Head of caudate nucleus (tissue), 42 donors: ENCODE measurements around the gene GPX8.

Experiments used
- DNase-seq, 42 donors: peaks; one replicate each; pipeline versions ENCODE4 v3.0.0 to v3.0.0-alpha.2; 2020 to 2021; ENCODE audit warnings: mixed read lengths in 7 of 42
- intact Hi-C: fragments of 100-400 bp; cut with DNase I; formaldehyde crosslinking; loops from one replicate; pipeline ENCODE4 v1.15.0; 2022

The GPX8 gene

DNA sequence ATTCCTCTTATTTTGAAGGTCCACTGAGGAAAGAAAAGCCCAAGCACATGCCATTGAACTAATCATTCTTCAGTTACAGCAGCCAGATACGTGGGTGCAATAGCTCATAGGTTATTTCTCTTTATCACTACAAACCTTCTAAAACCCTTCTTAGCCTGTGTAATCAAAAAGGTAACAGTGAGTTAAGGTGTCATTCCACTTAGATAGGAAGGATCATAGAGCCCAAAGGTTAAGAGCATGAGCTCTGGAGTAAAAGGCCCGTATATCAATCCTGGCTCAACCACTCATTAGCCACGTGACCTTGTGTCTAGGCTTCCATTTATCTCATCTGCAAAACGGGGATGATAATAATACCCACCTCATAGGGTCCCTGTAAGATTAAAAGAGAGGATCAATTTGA is 2.7 kb downstream of the GPX8 start:
- intact Hi-C loops = no loop called here
- no peak for DNase-seq

GRCh38 chr5:55171471-55171870 is 11.5 kb downstream of the GPX8 start:
- intact Hi-C loops = loop anchor here (5.0 to 10.0 kb wide), 2 partner anchors 61 to 523 kb away; partner anchors contain the start of gene CCNO
- no peak for DNase-seq

GRCh38 chr5:55172051-55172899 is 12.3 kb downstream of the GPX8 start:
- intact Hi-C loops = loop anchor here (5.0 to 10.0 kb wide), 2 partner anchors 60 to 523 kb away; partner anchors contain the start of gene CCNO
- DNase-seq = peak in 38 of 42 donors; percentile 7 to 83 (median 58)

GRCh38 chr5:55172937-55173686 is 13.1 kb downstream of the GPX8 start, which contains the start of gene CDC20B:
Gene CDC20B, minus strand, starts transcription at chr5:55173177. Its CDS starts 177 bp downstream, at chr5:55173000.
- intact Hi-C loops = loop anchor here (5.0 to 10.0 kb wide), 2 partner anchors 59 to 522 kb away; partner anchors contain the start of gene CCNO
- peak; percentile 7 to 85 (median 63) for DNase-seq

DNA sequence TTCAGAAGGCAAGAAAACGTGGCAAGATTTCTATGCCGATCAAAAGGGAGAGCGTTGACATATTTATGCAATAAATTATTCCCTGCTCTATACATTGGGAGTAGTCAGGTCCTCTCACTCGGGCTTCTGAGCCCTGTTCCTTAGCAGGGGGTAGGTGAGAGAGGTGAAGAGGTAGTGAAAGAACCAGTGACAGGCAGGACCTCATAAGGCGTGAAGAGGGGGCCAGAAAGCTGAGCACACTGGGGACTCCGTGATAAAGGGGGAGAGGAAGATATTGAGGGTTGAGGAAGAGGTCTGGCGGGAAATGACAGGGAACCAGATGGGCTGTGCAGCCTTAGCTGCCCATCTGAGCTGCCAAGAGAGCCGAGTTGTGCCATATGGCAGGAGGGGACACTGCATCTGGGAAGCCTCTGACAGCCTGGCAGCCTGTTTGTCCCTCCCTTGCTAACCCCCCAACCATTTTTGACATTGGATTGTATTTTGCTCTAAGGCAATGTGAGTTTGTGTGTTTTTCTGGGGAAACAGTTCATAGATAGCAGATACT is 13.8 kb downstream of the GPX8 start:
- intact Hi-C loops = loop anchor here (5.0 to 10.0 kb wide), 2 partner anchors 59 to 521 kb away; partner anchors contain the start of gene CCNO

GRCh38 chr5:55175781-55176175 is 15.8 kb downstream of the GPX8 start:
- DNase-seq = no peak
- intact Hi-C loops = loop anchor here (10.0 kb wide), 1 partner anchor 519 kb away; no protein-coding TSS in a partner anchor

More for the DNA sequence above, 13.8 kb downstream of the GPX8 start:
- no peak for DNase-seq

GRCh38 chr5:55176176-55176818 is 16.3 kb downstream of the GPX8 start:
- intact Hi-C loops = loop anchor here (10.0 kb wide), 1 partner anchor 519 kb away; no protein-coding TSS in a partner anchor
- DNase-seq = peak in 25 of 42 donors; percentile 7 to 63 (median 24)

GRCh38 chr5:55177078-55177477 is 17.1 kb downstream of the GPX8 start:
- DNase-seq = no peak
- intact Hi-C loops = loop anchor here (10.0 kb wide), 1 partner anchor 518 kb away; no protein-coding TSS in a partner anchor

DNA sequence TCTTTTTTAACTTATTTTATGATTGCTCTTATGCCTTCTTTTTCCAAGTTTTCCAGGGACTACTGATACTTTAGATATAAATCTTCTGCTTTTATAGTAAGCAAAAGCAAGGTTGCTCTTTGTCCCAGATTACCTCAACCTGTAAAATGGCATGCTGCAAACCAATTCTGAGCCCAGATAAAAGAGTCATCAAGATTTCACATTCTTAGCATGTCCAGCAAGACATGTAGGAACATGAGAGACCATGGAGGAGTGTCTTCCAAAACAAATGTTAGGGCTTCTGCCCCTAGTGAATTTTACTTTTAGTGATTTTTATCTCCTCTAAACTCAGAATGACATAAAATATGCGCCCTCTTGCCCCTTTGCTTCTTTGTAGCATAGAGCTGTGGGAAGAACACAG is 20.0 kb downstream of the GPX8 start:
- intact Hi-C loops = no loop called here
- DNase-seq = no peak

DNA sequence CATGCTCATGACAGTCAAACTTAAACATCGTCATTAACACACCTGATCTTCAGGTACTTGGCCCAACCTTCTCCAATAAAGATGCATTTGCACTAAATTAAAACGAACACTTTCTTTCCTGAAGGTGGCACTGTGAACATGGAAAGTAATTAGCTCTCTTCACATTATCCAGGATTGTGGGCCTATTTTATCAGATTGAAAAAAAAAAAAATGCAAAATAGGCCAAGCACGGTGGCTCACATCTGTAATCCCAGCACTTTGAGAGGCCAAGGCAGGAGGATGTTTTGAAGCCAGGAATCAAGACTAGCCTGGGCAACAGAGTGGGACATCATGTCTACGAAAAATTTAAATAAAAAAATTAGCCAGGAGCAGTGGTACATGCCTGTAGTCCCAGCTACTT is 27.4 kb downstream of the GPX8 start:
- intact Hi-C loops = no loop called here
- no peak for DNase-seq

DNA sequence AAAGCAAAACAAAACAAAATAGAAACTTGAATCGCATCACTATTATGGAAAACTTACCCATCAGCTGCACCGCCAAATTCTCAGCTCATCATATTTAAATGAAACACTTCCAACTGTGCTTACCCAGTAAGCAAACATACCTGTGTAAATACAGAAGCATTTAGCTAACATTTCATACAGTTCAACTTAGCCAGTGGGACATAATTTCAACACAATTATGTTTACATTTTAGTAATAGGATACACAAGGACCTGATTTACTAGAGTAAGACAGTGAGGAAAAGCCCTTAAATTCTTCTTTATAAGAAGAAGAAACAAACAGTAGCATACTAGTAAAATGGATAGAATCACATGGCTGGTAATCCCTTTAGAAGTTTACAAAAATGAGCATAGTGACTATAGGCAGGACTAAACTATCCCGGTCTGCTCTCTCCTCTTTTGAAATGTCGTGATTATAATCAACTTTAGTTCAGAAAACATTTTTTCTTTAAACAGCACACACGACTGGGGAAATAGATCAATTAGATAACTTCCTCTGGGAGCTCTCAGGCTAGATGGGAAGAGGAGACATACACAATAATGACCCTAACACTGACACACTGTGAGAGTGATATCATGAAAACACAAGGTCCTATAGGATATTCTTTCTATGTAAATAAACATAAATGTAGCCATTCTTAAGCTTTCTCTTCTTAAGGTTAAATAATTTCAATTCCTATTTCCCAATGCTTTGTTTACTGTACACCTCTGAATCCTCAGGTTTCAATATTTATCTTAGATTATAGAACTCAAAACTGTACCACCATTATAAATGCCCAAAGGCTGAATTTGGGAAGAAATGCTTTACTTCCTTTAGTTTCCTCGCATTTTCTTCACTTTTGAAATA is 28.9 kb downstream of the GPX8 start:
- intact Hi-C loops = no loop called here
- no peak for DNase-seq

DNA sequence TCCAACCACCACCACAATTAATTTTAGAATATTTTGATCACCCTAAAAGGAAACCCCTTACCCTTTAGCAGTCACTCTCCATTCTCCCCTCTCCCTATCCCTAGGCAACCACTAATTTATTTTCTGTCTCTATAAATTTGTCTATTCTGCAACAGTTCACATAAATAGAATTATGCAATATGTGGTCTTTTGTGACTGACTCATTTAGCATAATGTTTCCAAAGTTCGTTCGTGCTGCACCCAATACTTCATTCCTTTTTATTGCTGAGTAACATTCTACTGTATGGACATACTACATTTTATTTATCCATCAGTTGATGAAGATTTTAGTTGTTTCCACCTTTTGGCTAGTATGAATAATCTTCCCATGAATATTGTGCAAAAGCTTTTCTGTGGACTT is 31.2 kb downstream of the GPX8 start:
- DNase-seq = no peak
- intact Hi-C loops = no loop called here

DNA sequence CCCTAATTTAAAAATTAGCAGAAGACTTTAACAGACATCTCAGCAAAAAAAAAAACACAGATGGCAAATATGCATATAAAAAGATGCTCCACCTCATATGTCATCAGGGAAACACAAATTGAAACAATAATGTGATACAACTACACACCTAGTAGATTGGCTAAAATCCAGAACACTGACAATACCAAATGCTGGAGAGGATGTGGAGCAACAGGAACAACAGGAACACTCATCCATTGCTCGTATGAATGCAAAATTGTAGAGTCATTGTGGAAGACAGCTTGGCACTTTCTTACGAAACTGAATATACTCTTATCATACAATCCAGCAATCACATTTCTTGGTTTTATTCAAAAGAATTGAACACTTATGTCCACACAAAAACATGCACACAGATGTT is 45.0 kb downstream of the GPX8 start:
- intact Hi-C loops = no loop called here
- no peak for DNase-seq

DNA sequence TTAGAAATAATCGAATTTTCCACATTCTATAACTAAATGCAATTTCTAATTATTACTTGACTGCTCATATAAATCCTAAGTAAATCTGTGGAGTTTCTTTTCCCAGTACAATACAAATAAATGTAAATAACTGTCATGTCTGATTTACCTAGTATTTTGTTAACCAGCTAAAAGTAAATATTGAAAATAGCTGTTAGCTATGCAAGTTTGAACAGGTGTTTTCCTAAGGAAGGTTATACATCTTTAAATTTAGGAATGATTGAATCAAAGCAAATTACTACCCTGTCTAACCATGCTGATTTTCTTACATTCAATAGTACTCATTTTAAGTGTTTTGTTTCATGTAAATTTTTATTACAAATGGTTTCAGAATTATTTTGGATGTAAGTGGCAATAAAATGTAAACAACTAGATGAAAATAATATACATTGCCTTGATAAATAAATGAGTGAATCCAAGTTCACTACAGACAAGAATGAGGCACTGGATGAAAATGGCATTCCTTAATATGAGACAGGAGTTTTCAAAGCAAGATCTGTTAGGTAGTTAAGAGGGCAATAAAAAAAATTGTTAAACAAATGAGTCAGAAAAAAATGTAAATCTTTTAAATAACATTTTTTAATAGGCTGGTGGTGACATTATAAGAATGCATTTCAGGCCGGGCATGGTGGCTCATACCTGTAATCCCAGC is 51.4 kb downstream of the GPX8 start:
- no peak for DNase-seq
- intact Hi-C loops = no loop called here
